HCT116 (cell line): ENCODE results near the gene HMGXB3.

Experiments used
- CBX3 ChIP-seq: IDR thresholded peaks from 2 replicates; pipeline ENCODE4 v1.6.1; 2012; ENCODE audit warnings: low read depth
- EZH2 ChIP-seq: fragments of 200-600 bp; sonication (generic); IDR thresholded peaks from 2 replicates; pipeline ENCODE4 v1.6.1; 2017; ENCODE audit warnings: antibody characterized with exemption, mixed run types
- JUND ChIP-seq: IDR thresholded peaks from 2 replicates; pipeline ENCODE4 v1.6.1; 2012
- MAX ChIP-seq: IDR thresholded peaks from 2 replicates; pipeline ENCODE4 v1.6.1; 2012
- POLR2A ChIP-seq: IDR thresholded peaks from 2 replicates; pipeline ENCODE4 v1.7.0; 2011; ENCODE audit warnings: borderline replicate concordance; ENCODE audit not compliant: insufficient read depth, insufficient read length; ENCODE audit errors: extremely low read depth
- POLR2AphosphoS5 ChIP-seq: IDR thresholded peaks from 2 replicates; pipeline ENCODE4 v1.6.1; 2011; ENCODE audit warnings: mild to moderate bottlenecking, low read depth, low read length, moderate library complexity
- RAD21 ChIP-seq: IDR thresholded peaks from 2 replicates; pipeline ENCODE4 v1.6.1; 2012; ENCODE audit warnings: low read depth, mild to moderate bottlenecking
- REST ChIP-seq: IDR thresholded peaks from 2 replicates; pipeline ENCODE4 v1.6.1; 2012; ENCODE audit warnings: low read depth
- SRF ChIP-seq: IDR thresholded peaks from 2 replicates; pipeline ENCODE4 v1.6.1; 2012; ENCODE audit warnings: low read depth
- YY1 ChIP-seq: IDR thresholded peaks from 2 replicates; pipeline ENCODE4 v1.6.1; 2011; ENCODE audit warnings: low read length, low read depth, moderate library complexity, mild to moderate bottlenecking; ENCODE audit not compliant: insufficient replicate concordance; ENCODE audit errors: extremely low read depth
- ZFX ChIP-seq: fragments of 450-650 bp; IDR thresholded peaks from 2 replicates; pipeline ENCODE4 v1.6.1; 2017
- ZNF274 ChIP-seq: fragments of 200-500 bp; sonication (Bioruptor generic); IDR thresholded peaks from 2 replicates; pipeline ENCODE4 v1.6.1; 2014; ENCODE audit warnings: mild to moderate bottlenecking, low read depth, low read length, inconsistent platforms
- TF ChIP-seq, protein P1 (sequence below), 3 experiments: fragments of 200-600 bp in 1 of 3; sonication (generic) in 1 of 3; IDR thresholded peaks in 2 of 3; conservative IDR thresholded peaks in 1 of 3; 2 replicates each; pipeline ENCODE4 v1.5.1; 2012 to 2017; ENCODE audit warnings: low read depth in 2 of 3, low read length in 2 of 3, antibody characterized with exemption in 1 of 3, borderline replicate concordance in 1 of 3, control low read depth in 1 of 3, mild to moderate bottlenecking in 1 of 3, mixed read lengths in 1 of 3, mixed run types in 1 of 3, moderate library complexity in 1 of 3; ENCODE audit not compliant: insufficient read depth in 1 of 3
- TF ChIP-seq, protein P2 (sequence below): IDR thresholded peaks from 2 replicates; pipeline ENCODE4 v1.6.1; 2012

GRCh38 chr5:150073086-150073625, 72.6 kb downstream of the HMGXB3 start:
- TF ChIP-seq RAD21: no peak
- no peak for TF ChIP-seq MAX
- TF ChIP-seq, protein P1, sequence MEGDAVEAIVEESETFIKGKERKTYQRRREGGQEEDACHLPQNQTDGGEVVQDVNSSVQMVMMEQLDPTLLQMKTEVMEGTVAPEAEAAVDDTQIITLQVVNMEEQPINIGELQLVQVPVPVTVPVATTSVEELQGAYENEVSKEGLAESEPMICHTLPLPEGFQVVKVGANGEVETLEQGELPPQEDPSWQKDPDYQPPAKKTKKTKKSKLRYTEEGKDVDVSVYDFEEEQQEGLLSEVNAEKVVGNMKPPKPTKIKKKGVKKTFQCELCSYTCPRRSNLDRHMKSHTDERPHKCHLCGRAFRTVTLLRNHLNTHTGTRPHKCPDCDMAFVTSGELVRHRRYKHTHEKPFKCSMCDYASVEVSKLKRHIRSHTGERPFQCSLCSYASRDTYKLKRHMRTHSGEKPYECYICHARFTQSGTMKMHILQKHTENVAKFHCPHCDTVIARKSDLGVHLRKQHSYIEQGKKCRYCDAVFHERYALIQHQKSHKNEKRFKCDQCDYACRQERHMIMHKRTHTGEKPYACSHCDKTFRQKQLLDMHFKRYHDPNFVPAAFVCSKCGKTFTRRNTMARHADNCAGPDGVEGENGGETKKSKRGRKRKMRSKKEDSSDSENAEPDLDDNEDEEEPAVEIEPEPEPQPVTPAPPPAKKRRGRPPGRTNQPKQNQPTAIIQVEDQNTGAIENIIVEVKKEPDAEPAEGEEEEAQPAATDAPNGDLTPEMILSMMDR (IDR thresholded peaks at IDR 0.05 in 2 of 3, conservative IDR thresholded peaks at IDR 0.05 in 1 of 3; ENCODE audit: borderline replicate concordance in 1 of 3, insufficient read depth in 1 of 3, low read depth in 2 of 3, low read length in 2 of 3): no peak
- no peak for TF ChIP-seq EZH2
- TF ChIP-seq REST: no peak
- no peak for TF ChIP-seq POLR2AphosphoS5
- TF ChIP-seq POLR2A: no peak
- no peak for TF ChIP-seq ZFX
- no peak for TF ChIP-seq SRF
- no peak for TF ChIP-seq ZNF274
- TF ChIP-seq YY1: no peak
- no peak for TF ChIP-seq JUND
- TF ChIP-seq CBX3: no peak
- TF ChIP-seq, protein P2, sequence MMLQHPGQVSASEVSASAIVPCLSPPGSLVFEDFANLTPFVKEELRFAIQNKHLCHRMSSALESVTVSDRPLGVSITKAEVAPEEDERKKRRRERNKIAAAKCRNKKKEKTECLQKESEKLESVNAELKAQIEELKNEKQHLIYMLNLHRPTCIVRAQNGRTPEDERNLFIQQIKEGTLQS: no peak
